ENCODE data around the gene ZNF57. TPM values are rescaled to one million over a fixed set of nuclear protein-coding genes. Genes with fewer than 3 reads are reported as not detected.
A peak's percentile ranks its signal among the peaks of the same experiment; 100 is the strongest.

The ZNF57 gene
- total RNA-seq, 1 donor from 2014 or later: not detected

DNA sequence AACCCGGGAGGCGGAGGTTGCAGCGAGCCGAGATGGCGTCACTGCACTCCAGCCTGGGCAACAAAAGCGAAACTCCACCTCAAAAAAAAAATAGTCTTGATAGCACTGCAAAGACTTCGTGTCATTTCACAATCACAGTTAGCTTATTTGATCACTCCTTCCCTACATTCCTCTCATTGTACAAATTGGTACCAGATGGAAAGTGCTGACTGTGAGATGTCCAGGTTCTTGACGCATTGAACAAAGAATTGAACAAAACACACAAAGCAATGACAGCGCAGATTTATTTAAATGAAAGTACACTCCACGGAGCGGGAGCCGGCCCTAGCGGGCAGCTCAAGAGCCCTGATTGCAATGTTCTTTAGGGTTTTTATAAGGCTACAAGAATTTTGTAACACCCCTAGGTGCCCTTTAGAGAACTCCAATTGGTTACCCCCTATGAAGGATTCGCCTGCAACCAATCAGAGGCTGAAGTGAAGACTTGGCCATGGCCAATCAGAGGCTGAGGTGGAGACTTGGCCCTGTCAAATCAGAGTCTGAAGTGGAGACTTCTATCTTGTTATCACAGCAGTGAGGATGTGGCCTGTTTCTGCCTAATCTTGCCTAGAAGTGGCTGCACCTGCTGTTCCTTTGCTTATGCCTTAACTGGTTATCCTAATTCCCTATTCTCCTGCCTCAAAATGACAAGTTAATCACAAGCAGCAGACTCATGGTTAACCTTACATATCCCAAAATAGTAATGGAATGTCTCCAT lies 16.9 kb upstream of the ZNF57 start:
- no peaks in the 10 kb centered on the region for H4K20me1 ChIP-seq (ENCODE audit: insufficient read depth, low read length)
- H3K4me2 ChIP-seq (ENCODE audit: low read length): no peak overlapping the region
- DNase-seq (ENCODE audit: low read depth) (no peak), FAIRE-seq (no peak)
- no peak overlapping the region for H3K27ac Mint-ChIP-seq (ENCODE audit: unreplicated experiment)
- H3K9ac ChIP-seq (ENCODE audit: low read length): no peak overlapping the region
- no peak overlapping the region for H3K4me3 Mint-ChIP-seq (ENCODE audit: unreplicated experiment)
- peaks cover 2% of the 10 kb centered on the region for H3K36me3 Mint-ChIP-seq (ENCODE audit: low read depth, unreplicated experiment)
- no peak for TF ChIP-seq EZH2 (IDR thresholded peaks at IDR 0.05; ENCODE audit: insufficient read depth, low read length)
- TF ChIP-seq, protein P1, sequence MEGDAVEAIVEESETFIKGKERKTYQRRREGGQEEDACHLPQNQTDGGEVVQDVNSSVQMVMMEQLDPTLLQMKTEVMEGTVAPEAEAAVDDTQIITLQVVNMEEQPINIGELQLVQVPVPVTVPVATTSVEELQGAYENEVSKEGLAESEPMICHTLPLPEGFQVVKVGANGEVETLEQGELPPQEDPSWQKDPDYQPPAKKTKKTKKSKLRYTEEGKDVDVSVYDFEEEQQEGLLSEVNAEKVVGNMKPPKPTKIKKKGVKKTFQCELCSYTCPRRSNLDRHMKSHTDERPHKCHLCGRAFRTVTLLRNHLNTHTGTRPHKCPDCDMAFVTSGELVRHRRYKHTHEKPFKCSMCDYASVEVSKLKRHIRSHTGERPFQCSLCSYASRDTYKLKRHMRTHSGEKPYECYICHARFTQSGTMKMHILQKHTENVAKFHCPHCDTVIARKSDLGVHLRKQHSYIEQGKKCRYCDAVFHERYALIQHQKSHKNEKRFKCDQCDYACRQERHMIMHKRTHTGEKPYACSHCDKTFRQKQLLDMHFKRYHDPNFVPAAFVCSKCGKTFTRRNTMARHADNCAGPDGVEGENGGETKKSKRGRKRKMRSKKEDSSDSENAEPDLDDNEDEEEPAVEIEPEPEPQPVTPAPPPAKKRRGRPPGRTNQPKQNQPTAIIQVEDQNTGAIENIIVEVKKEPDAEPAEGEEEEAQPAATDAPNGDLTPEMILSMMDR (IDR thresholded peaks at IDR 0.05; ENCODE audit: insufficient read depth, low read depth, low read length): no peak
- H3K79me2 ChIP-seq (ENCODE audit: insufficient read depth, low read length): no peaks in the 10 kb centered on the region
- H3K4me3 ChIP-seq (ENCODE audit: insufficient read depth, low read depth, low read length): no peak overlapping the region
- no peaks in the 10 kb centered on the region for H3K4me1 ChIP-seq (ENCODE audit: insufficient read depth, low read length)
- no peaks in the 10 kb centered on the region for H3K4me1 Mint-ChIP-seq (ENCODE audit: low read depth, unreplicated experiment)
- H3K9me3 Mint-ChIP-seq (ENCODE audit: unreplicated experiment): peaks cover 4% of the 10 kb centered on the region
- H2AFZ ChIP-seq (ENCODE audit: low read depth, low read length): no peak overlapping the region
- no peaks in the 10 kb centered on the region for H3K36me3 ChIP-seq (ENCODE audit: insufficient read depth, low read length)
- no peak overlapping the region for H3K27ac ChIP-seq (ENCODE audit: low read depth, low read length)
- no peaks in the 10 kb centered on the region for H3K27me3 ChIP-seq (ENCODE audit: insufficient read depth, low read length)
- no peaks in the 10 kb centered on the region for H3K9me3 ChIP-seq (ENCODE audit: insufficient read depth, low read depth, low read length)
- H3K27me3 Mint-ChIP-seq (ENCODE audit: low read depth, unreplicated experiment): no peaks in the 10 kb centered on the region

DNA sequence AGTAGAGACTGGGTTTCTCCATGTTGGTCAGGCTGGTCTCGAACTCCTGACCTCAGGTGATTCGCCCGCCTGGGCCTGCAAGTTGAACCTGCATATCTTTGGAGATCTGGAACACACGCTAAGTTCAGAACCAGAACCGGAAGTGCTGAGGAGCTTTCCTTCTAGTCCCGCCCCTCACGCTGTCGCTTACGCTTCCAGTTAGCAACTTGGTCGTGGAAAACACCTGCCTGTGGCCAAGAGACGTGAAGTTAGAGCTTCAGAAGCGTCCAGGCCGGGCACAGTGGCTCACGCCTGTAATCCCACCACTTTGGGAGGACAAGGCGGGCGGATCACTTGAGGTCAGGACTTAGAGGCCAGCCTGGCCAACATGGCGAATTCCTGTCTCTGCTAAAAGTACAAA lies 15.0 kb upstream of the ZNF57 start:
- no peak overlapping the region for H3K4me2 ChIP-seq (ENCODE audit: low read length)
- no peak overlapping the region for H3K27ac ChIP-seq (ENCODE audit: low read depth, low read length)
- H3K9me3 ChIP-seq (ENCODE audit: insufficient read depth, low read depth, low read length): no peaks in the 10 kb centered on the region
- no peak for DNase-seq (ENCODE audit: low read depth)
- no peaks in the 10 kb centered on the region for H3K27me3 ChIP-seq (ENCODE audit: insufficient read depth, low read length)
- H3K27me3 Mint-ChIP-seq (ENCODE audit: low read depth, unreplicated experiment): no peaks in the 10 kb centered on the region
- no peak overlapping the region for H3K27ac Mint-ChIP-seq (ENCODE audit: unreplicated experiment)
- TF ChIP-seq EZH2 (IDR thresholded peaks at IDR 0.05; ENCODE audit: insufficient read depth, low read length): no peak
- TF ChIP-seq, protein P1 (IDR thresholded peaks at IDR 0.05; ENCODE audit: insufficient read depth, low read depth, low read length): no peak
- no peak overlapping the region for H3K4me3 Mint-ChIP-seq (ENCODE audit: unreplicated experiment)
- H3K36me3 Mint-ChIP-seq (ENCODE audit: low read depth, unreplicated experiment): peaks cover 2% of the 10 kb centered on the region
- no peak overlapping the region for H2AFZ ChIP-seq (ENCODE audit: low read depth, low read length)
- no peaks in the 10 kb centered on the region for H3K4me1 Mint-ChIP-seq (ENCODE audit: low read depth, unreplicated experiment)
- no peaks in the 10 kb centered on the region for H3K36me3 ChIP-seq (ENCODE audit: insufficient read depth, low read length)
- H4K20me1 ChIP-seq (ENCODE audit: insufficient read depth, low read length): no peaks in the 10 kb centered on the region
- H3K4me3 ChIP-seq (ENCODE audit: insufficient read depth, low read depth, low read length): no peak overlapping the region
- peaks cover 7% of the 10 kb centered on the region for H3K9me3 Mint-ChIP-seq (ENCODE audit: unreplicated experiment)
- H3K9ac ChIP-seq (ENCODE audit: low read length): no peak overlapping the region
- FAIRE-seq: no peak
- H3K79me2 ChIP-seq (ENCODE audit: insufficient read depth, low read length): no peaks in the 10 kb centered on the region
- H3K4me1 ChIP-seq (ENCODE audit: insufficient read depth, low read length): no peaks in the 10 kb centered on the region

DNA sequence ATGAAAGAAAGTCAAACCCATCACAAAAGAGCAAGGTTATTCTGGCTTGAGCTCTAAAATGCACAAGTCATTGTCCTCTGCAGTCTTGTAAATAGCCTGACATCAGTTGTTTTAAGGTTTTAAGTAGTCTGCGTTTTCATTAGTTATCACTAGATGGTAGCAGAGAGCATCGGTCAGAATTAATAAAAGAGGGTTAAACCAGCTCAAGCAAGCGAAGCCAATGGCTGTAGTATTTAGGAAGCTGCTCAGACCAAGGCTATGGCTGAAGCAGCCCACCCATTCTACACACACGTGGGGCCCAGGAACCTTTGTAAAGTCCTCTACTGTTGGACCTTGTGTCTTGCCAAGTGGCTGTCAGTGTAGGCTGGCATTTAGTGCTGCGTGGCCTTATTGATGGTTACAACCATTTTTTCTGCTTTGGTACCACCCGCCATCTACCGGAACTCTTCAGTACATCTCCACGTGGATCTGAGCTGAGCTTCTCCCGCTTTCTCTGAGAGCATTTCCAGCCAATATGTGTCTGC lies 13.3 kb upstream of the ZNF57 start:
- Mint-ChIP-seq H3K27me3 (ENCODE audit: low read depth, unreplicated experiment) (peaks cover 4% of the 10 kb centered on the region), H3K27ac (ENCODE audit: unreplicated experiment) (no peak overlapping the region), H3K4me1 (ENCODE audit: low read depth, unreplicated experiment) (no peaks in the 10 kb centered on the region), H3K36me3 (ENCODE audit: low read depth, unreplicated experiment) (peaks cover 2% of the 10 kb centered on the region), H3K9me3 (ENCODE audit: unreplicated experiment) (peaks cover 7% of the 10 kb centered on the region), H3K4me3 (ENCODE audit: unreplicated experiment) (no peak overlapping the region)
- no peak overlapping the region for H3K9ac ChIP-seq (ENCODE audit: low read length)
- no peaks in the 10 kb centered on the region for H3K36me3 ChIP-seq (ENCODE audit: insufficient read depth, low read length)
- no peaks in the 10 kb centered on the region for H3K79me2 ChIP-seq (ENCODE audit: insufficient read depth, low read length)
- H4K20me1 ChIP-seq (ENCODE audit: insufficient read depth, low read length): no peaks in the 10 kb centered on the region
- DNase-seq (ENCODE audit: low read depth) (peak; percentile 32), FAIRE-seq (no peak)
- peak overlapping the region; percentile 59 for H2AFZ ChIP-seq (ENCODE audit: low read depth, low read length)
- no peaks in the 10 kb centered on the region for H3K4me1 ChIP-seq (ENCODE audit: insufficient read depth, low read length)
- H3K4me3 ChIP-seq (ENCODE audit: insufficient read depth, low read depth, low read length): no peak overlapping the region
- TF ChIP-seq EZH2 (IDR thresholded peaks at IDR 0.05; ENCODE audit: insufficient read depth, low read length): no peak
- TF ChIP-seq, protein P1 (IDR thresholded peaks at IDR 0.05; ENCODE audit: insufficient read depth, low read depth, low read length): peak; percentile 70
- no peak overlapping the region for H3K27ac ChIP-seq (ENCODE audit: low read depth, low read length)
- H3K27me3 ChIP-seq (ENCODE audit: insufficient read depth, low read length): no peaks in the 10 kb centered on the region
- no peaks in the 10 kb centered on the region for H3K9me3 ChIP-seq (ENCODE audit: insufficient read depth, low read depth, low read length)
- no peak overlapping the region for H3K4me2 ChIP-seq (ENCODE audit: low read length)

Measured in astrocyte (in vitro differentiated cells and primary cell).